Fibroblast of villous mesenchyme (primary cell): ENCODE measurements around the gene KLHL33. TPM values are rescaled to one million over a fixed set of nuclear protein-coding genes. Genes with fewer than 3 reads are reported as not detected.

Experiments used
- DNase-seq: peaks from one replicate; pipeline ENCODE4 v3.0.0-alpha.2; 2010; ENCODE audit warnings: low read depth
- H3K4me3 ChIP-seq: 2 replicates; pipeline ENCODE4 v1.5.1; 2011; ENCODE audit warnings: low read depth, mild to moderate bottlenecking, low read length
- total RNA-seq: library from RNA; depleted of rRNA; stranded (reverse); fragments of >200 nt; gene quantifications from 2 replicates; pipeline ENCODE4 v1.2.3, GENCODE V29; 2012
- TF ChIP-seq, protein P1 (sequence below): IDR thresholded peaks from 2 replicates; pipeline ENCODE4 v1.5.1; 2012; ENCODE audit warnings: low read depth, mild to moderate bottlenecking, low read length; ENCODE audit not compliant: insufficient read depth

The KLHL33 gene
- total RNA-seq, 1 donor = 0.43 TPM

DNA sequence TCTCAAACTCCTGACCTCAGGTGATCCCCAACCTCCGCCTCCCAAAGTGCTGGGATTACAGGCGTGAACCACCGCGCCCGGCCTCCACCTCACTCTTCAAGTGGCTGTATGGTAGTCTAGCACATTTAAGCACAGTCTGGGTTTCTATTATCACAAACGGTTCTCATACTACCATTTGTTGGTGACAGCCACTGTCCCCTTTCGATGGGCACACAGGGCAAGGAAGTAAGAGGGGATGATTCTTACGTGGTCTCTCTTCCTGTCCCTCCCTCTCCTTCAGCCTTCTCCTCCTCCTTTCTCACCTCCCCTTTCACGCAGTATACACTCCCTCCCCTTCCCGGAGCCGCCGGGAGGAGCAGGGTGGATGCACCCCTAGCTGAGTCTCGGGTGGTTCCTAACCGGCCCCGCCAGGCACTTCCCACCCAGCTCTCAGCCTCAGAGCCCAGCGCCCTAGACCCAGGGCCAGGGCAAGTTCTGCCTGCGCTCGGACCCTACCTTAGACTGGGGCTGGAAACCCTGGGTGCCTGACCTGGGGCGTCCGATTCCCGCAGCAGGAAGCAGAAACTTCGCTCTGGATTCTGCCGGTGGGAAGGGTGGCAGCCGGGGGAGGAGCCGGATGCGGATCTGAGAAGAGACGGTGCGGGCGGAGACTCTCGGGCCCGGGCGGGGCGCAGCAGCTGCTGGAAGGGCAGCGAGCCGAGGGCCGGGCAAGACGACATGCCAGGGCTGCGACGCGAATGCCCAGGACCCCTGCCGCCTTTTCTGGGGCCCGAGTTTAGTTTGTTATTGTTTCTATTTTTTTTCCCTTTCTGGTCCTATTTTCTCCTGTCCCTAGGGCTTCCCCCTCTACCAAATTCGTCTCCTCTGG lies 22.9 kb downstream of the KLHL33 start, which contains the start of gene TEP1:
TEP1 (minus strand) TSS at position 626 of the 868 bp plus-strand sequence. CDS start 5,062 bp downstream, outside the sequence.
- DNase-seq = peak; percentile 85
- TF ChIP-seq, protein P1, sequence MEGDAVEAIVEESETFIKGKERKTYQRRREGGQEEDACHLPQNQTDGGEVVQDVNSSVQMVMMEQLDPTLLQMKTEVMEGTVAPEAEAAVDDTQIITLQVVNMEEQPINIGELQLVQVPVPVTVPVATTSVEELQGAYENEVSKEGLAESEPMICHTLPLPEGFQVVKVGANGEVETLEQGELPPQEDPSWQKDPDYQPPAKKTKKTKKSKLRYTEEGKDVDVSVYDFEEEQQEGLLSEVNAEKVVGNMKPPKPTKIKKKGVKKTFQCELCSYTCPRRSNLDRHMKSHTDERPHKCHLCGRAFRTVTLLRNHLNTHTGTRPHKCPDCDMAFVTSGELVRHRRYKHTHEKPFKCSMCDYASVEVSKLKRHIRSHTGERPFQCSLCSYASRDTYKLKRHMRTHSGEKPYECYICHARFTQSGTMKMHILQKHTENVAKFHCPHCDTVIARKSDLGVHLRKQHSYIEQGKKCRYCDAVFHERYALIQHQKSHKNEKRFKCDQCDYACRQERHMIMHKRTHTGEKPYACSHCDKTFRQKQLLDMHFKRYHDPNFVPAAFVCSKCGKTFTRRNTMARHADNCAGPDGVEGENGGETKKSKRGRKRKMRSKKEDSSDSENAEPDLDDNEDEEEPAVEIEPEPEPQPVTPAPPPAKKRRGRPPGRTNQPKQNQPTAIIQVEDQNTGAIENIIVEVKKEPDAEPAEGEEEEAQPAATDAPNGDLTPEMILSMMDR = no peak
- peak within 1 kb of the TSS; percentile 94 for H3K4me3 ChIP-seq

DNA sequence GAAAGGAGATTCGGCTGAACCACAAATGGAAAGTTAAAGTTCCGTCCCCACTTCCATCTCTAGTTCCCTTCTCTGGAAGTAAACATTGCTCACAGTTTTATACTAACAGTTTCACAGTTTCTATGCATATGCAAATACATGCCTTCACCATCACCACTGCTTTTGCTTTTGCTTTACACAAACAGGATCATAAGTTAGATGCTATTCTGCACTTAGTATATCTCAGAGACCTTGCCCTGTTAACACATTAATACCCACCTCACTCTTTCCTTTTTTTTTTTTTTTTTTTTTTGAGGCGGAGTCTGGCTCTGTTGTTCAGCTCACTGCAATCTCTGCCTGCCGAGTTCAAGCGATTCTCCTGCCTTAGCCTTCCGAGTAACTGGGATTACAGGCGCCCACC lies 23.6 kb downstream of the KLHL33 start:
- TF ChIP-seq, protein P1 = no peak

DNA sequence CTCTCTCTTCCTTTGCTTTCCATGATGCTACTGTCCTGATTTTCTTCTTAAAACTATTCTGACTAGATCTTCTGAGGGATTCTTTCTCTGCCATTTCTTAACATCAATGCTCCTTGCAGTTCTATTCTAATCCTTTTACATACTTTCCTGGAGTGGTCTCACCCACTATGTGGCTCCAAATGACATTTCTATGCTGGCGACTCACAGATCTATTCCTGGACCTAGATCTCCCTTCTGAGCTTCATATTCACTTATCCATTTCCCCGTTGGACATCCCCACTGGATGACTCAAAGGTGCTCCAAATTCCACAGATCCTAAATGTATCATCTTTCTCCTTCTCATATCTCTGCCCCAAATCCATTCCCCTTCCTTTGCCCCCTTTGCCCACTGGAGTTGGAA lies 26.7 kb downstream of the KLHL33 start:
- no peak overlapping the region for H3K4me3 ChIP-seq
- no peak for DNase-seq
- TF ChIP-seq, protein P1 = no peak

More for the DNA sequence above, 23.6 kb downstream of the KLHL33 start:
- peak; percentile 28 for DNase-seq
- H3K4me3 ChIP-seq = peak overlapping the region; percentile 94

DNA sequence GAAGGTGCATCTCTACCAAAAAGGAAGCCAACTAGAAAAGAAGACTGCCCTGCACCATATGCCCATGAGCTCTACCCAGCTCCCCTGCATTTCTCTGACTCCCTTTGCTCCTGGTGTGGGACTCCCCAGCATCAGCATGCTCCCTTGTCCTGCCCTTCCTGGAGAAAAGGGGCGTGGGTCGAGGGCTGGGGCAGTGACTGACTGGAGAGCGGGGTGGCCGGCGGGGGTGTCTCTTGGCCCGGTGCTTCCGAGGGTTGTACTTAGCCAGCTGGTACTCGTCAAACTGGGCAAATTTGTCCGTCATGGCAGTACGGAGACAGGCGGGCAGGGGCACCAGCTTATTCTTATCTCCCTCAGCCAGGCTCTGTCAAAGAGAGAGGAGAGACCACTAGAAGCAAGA lies 32.4 kb downstream of the KLHL33 start:
- DNase-seq = no peak
- TF ChIP-seq, protein P1 = no peak
- no peak overlapping the region for H3K4me3 ChIP-seq

DNA sequence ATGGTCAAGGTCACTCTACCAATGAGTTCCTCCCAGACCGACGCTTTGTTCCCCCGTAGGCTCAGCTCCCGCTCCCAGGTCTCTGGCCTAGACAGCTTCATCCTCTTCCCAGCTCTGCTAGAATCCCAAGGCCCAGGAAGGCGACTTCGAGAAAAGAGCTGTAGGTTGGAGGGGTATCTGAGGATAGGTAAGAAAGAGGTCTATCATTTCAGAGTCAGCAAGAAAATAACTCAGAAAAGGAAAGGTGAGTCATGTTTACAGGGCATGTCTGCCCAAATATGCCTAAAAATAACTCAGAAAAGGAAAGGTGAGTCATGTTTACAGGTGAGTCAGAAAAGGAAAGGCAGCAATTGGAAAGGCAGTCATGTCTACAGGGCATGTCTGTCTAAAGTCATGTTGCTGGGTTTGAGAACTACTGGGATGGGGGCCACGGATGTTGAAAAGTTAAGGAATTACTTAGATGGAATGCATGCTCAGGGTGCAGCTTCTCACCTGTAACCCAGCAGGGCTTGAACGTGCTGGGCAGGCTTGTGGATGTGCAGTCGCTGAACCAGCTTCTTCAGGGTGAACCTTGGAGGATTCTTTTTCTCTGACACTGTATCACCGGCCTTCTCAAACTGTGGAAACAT lies 34.9 kb downstream of the KLHL33 start:
- H3K4me3 ChIP-seq = no peak overlapping the region
- DNase-seq = no peak
- TF ChIP-seq, protein P1 = no peak

DNA sequence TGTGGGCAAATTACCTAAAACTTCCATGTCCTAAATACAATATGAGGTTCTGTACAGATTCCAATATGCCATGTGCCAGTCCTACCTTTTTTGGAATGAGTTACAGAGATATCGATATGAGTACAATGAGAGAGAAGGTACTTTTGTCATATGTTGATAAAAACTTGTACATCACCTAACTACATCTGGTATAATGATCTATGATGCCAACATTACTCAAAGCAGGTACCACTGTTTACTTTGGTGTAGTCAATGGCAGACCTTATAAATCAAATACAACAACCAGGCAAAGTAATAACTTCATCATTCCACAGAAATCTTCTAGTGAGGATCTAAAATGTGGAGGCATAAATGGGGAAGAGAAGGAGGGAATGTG lies 35.4 kb downstream of the KLHL33 start:
- no peak overlapping the region for H3K4me3 ChIP-seq
- TF ChIP-seq, protein P1 = no peak
- no peak for DNase-seq
